ENCODE data around the gene GLOD5. TPM values are rescaled to one million over a fixed set of nuclear protein-coding genes. Genes with fewer than 3 reads are reported as not detected.

Gene GLOD5
- total and polyA plus RNA-seq, 2 of the 8 experiments (the other 6 are each of a cell fraction or from before 2014, with no cell fraction given): 0.18 TPM; not detected in 1

DNA sequence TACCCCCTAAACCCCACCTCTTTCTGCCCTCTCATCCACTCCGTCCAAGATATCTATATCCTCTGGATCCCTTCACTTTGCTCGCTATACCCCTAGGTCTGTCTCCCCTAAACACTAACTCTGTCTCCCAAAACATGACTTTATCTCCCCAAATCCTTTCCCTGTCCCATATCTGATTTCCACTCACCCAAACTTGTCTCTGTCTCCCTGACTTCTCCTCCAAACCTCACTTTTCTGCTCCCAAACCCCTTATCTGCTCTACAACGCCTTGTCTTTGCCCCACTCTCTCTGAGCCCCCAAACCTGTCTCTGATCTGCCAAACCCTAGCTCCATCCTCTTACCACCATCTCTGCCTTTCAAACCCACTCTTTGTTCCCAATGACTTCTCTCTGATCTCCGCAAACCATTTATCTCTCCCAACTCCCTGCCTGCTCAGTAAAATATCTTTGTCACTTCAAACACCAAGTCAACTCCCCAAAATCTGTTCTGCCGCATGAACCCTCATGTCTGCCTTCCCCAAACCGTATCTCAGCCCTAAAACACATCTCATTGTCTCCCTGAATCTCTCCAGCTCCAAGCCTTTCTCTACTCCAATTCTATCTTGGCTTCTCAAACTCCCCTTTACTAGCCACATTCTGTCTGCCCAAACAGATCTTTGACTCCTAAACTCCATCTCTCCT lies 25.4 kb downstream of the GLOD5 start (continued):
- TF ChIP-seq, protein P1, sequence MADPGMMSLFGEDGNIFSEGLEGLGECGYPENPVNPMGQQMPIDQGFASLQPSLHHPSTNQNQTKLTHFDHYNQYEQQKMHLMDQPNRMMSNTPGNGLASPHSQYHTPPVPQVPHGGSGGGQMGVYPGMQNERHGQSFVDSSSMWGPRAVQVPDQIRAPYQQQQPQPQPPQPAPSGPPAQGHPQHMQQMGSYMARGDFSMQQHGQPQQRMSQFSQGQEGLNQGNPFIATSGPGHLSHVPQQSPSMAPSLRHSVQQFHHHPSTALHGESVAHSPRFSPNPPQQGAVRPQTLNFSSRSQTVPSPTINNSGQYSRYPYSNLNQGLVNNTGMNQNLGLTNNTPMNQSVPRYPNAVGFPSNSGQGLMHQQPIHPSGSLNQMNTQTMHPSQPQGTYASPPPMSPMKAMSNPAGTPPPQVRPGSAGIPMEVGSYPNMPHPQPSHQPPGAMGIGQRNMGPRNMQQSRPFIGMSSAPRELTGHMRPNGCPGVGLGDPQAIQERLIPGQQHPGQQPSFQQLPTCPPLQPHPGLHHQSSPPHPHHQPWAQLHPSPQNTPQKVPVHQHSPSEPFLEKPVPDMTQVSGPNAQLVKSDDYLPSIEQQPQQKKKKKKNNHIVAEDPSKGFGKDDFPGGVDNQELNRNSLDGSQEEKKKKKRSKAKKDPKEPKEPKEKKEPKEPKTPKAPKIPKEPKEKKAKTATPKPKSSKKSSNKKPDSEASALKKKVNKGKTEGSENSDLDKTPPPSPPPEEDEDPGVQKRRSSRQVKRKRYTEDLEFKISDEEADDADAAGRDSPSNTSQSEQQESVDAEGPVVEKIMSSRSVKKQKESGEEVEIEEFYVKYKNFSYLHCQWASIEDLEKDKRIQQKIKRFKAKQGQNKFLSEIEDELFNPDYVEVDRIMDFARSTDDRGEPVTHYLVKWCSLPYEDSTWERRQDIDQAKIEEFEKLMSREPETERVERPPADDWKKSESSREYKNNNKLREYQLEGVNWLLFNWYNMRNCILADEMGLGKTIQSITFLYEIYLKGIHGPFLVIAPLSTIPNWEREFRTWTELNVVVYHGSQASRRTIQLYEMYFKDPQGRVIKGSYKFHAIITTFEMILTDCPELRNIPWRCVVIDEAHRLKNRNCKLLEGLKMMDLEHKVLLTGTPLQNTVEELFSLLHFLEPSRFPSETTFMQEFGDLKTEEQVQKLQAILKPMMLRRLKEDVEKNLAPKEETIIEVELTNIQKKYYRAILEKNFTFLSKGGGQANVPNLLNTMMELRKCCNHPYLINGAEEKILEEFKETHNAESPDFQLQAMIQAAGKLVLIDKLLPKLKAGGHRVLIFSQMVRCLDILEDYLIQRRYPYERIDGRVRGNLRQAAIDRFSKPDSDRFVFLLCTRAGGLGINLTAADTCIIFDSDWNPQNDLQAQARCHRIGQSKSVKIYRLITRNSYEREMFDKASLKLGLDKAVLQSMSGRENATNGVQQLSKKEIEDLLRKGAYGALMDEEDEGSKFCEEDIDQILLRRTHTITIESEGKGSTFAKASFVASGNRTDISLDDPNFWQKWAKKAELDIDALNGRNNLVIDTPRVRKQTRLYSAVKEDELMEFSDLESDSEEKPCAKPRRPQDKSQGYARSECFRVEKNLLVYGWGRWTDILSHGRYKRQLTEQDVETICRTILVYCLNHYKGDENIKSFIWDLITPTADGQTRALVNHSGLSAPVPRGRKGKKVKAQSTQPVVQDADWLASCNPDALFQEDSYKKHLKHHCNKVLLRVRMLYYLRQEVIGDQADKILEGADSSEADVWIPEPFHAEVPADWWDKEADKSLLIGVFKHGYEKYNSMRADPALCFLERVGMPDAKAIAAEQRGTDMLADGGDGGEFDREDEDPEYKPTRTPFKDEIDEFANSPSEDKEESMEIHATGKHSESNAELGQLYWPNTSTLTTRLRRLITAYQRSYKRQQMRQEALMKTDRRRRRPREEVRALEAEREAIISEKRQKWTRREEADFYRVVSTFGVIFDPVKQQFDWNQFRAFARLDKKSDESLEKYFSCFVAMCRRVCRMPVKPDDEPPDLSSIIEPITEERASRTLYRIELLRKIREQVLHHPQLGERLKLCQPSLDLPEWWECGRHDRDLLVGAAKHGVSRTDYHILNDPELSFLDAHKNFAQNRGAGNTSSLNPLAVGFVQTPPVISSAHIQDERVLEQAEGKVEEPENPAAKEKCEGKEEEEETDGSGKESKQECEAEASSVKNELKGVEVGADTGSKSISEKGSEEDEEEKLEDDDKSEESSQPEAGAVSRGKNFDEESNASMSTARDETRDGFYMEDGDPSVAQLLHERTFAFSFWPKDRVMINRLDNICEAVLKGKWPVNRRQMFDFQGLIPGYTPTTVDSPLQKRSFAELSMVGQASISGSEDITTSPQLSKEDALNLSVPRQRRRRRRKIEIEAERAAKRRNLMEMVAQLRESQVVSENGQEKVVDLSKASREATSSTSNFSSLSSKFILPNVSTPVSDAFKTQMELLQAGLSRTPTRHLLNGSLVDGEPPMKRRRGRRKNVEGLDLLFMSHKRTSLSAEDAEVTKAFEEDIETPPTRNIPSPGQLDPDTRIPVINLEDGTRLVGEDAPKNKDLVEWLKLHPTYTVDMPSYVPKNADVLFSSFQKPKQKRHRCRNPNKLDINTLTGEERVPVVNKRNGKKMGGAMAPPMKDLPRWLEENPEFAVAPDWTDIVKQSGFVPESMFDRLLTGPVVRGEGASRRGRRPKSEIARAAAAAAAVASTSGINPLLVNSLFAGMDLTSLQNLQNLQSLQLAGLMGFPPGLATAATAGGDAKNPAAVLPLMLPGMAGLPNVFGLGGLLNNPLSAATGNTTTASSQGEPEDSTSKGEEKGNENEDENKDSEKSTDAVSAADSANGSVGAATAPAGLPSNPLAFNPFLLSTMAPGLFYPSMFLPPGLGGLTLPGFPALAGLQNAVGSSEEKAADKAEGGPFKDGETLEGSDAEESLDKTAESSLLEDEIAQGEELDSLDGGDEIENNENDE (IDR thresholded peaks at IDR 0.05; ENCODE audit: insufficient replicate concordance, low read length): no peak
- TF ChIP-seq SP1 (IDR thresholded peaks at IDR 0.05; ENCODE audit: low read depth, low read length): no peak

All from H1 (cell line).